SK-N-MC (cell line): Measurements from ENCODE around the gene ELMO1.

Source experiments
- EZH2 ChIP-seq: fragments of 200-600 bp; sonication (generic); IDR thresholded peaks from one replicate; pipeline ENCODE4 v1.6.1; 2017; ENCODE audit warnings: antibody characterized with exemption
- POLR2AphosphoS5 ChIP-seq: IDR thresholded peaks from 2 replicates; pipeline ENCODE4 v1.6.1; 2012; ENCODE audit warnings: mild to moderate bottlenecking, low read depth, low read length, borderline replicate concordance

- no peak for TF ChIP-seq POLR2AphosphoS5
- TF ChIP-seq EZH2 = no peak
These were observed 165.7 kb downstream of the ELMO1 start for GRCh38 chr7:37282927-37283326.
